Upper lobe of right lung (tissue), 1 donor: ENCODE results near the gene FAM50A. TPM values are rescaled to one million over a fixed set of nuclear protein-coding genes. Genes with fewer than 3 reads are reported as not detected.

Source experiments
- ATAC-seq: fragments of 200-7000 bp; cut with Tn5 transposase; one replicate; pipeline ENCODE4 v1.9.1; 2020; ENCODE audit warnings: mild to moderate bottlenecking, moderate library complexity
- DNase-seq: peaks from one replicate; pipeline ENCODE4 v3.0.0-alpha.2; 2020
- H3K27ac ChIP-seq: fragments of 200-600 bp; one replicate; pipeline ENCODE4 v1.8.0; 2022
- H3K27me3 ChIP-seq: fragments of 200-600 bp; one replicate; pipeline ENCODE4 v1.8.0; 2022; ENCODE audit warnings: mild to moderate bottlenecking
- H3K36me3 ChIP-seq: fragments of 200-600 bp; one replicate; pipeline ENCODE4 v1.8.0; 2022
- H3K4me1 ChIP-seq: fragments of 200-600 bp; one replicate; pipeline ENCODE4 v1.8.0; 2022
- H3K4me3 ChIP-seq: fragments of 200-600 bp; one replicate; pipeline ENCODE4 v1.8.0; 2022; ENCODE audit warnings: mild to moderate bottlenecking
- H3K9me3 ChIP-seq: fragments of 200-600 bp; one replicate; pipeline ENCODE4 v1.8.0; 2022
- CTCF ChIP-seq: fragments of 200-600 bp; IDR thresholded peaks from one replicate; pipeline ENCODE4 v1.8.0; 2022; ENCODE audit warnings: antibody characterized with exemption
- intact Hi-C: fragments of 100-400 bp; cut with DNase I; formaldehyde crosslinking; loops from one replicate; pipeline ENCODE4 v1.11.0; 2022
- total RNA-seq: library from RNA; stranded (reverse); fragmentation: NEBNext Ultra II Directional; extraction: Animal tissue kit (Norgen Biotek cat#: 25700); gene quantifications from one replicate; pipeline ENCODE4 v1.2.1, GENCODE V29; 2021
- donor health status: DM: no; HTN: yes; CAD: no; lungs with severe emphysema.

The FAM50A gene
- total RNA-seq, 1 donor from 2014 or later = 82.0 TPM

GRCh38 chrX:154457491-154458115 is 13.7 kb downstream of the FAM50A start:
- Histone ChIP-seq H3K36me3 (no peaks in the 10 kb centered on the region), H3K9me3 (no peaks in the 10 kb centered on the region), H3K4me1 (no peaks in the 10 kb centered on the region), H3K27ac (peak overlapping the region; percentile 24), H3K4me3 (peak overlapping the region; percentile 51), H3K27me3 (no peaks in the 10 kb centered on the region)
- ATAC-seq = peak; percentile 83
- peak; percentile 78 for DNase-seq
- intact Hi-C loops = no loop called here
- TF ChIP-seq CTCF = no peak

GRCh38 chrX:154458116-154458953 is 14.4 kb downstream of the FAM50A start, which contains the start of gene PLXNA3:
TSS of gene PLXNA3 (plus strand) at chrX:154458281. CDS start at chrX:154460184, 1,903 bp downstream.
- no peak for TF ChIP-seq CTCF
- peak; percentile 85 for ATAC-seq
- intact Hi-C loops = no loop called here
- Histone ChIP-seq H3K4me1 (no peaks in the 10 kb centered on the region), H3K4me3 (peak within 1 kb of the TSS; percentile 64), H3K27me3 (no peaks in the 10 kb centered on the region), H3K27ac (peak within 1 kb of the TSS; percentile 24), H3K9me3 (no peaks in the 10 kb centered on the region), H3K36me3 (no peaks in the 10 kb centered on the region)
- peak; percentile 78 for DNase-seq

- Histone ChIP-seq H3K9me3 (no peaks in the 10 kb centered on the region), H3K4me3 (peak overlapping the region; percentile 64), H3K27me3 (no peaks in the 10 kb centered on the region), H3K36me3 (no peaks in the 10 kb centered on the region), H3K4me1 (no peaks in the 10 kb centered on the region), H3K27ac (peak overlapping the region; percentile 24)
- intact Hi-C loops = no loop called here
- ATAC-seq = peak; percentile 78
- no peak for DNase-seq
- TF ChIP-seq CTCF = no peak
These were observed 15.2 kb downstream of the FAM50A start for GRCh38 chrX:154458954-154459778.

GRCh38 chrX:154459832-154460231 is 15.9 kb downstream of the FAM50A start:
- no peaks in the 10 kb centered on the region for H3K36me3 ChIP-seq
- DNase-seq (no peak), ATAC-seq (no peak)
- no peaks in the 10 kb centered on the region for H3K9me3 ChIP-seq
- no peaks in the 10 kb centered on the region for H3K4me1 ChIP-seq
- H3K27me3 ChIP-seq = no peaks in the 10 kb centered on the region
- no peak for TF ChIP-seq CTCF
- H3K4me3 ChIP-seq = peak overlapping the region; percentile 64
- intact Hi-C loops = no loop called here
- H3K27ac ChIP-seq = no peak overlapping the region

- intact Hi-C loops = no loop called here
- no peaks in the 10 kb centered on the region for H3K9me3 ChIP-seq
- no peaks in the 10 kb centered on the region for H3K27me3 ChIP-seq
- no peak overlapping the region for H3K4me3 ChIP-seq
- H3K4me1 ChIP-seq = no peaks in the 10 kb centered on the region
- no peak for DNase-seq
- TF ChIP-seq CTCF = no peak
- no peak for ATAC-seq
- H3K36me3 ChIP-seq = no peaks in the 10 kb centered on the region
- H3K27ac ChIP-seq = no peak overlapping the region
These were observed 16.4 kb downstream of the FAM50A start for GRCh38 chrX:154460326-154460725.
